ENCODE data around the gene IL11.
A peak's percentile ranks its signal among the peaks of the same experiment; 100 is the strongest.
"Not testable (repeated sequence)": the region's sequence is repeated elsewhere in the genome, so short reads cannot be mapped to it uniquely, and the experiment has no call there.

The IL11 gene

DNA sequence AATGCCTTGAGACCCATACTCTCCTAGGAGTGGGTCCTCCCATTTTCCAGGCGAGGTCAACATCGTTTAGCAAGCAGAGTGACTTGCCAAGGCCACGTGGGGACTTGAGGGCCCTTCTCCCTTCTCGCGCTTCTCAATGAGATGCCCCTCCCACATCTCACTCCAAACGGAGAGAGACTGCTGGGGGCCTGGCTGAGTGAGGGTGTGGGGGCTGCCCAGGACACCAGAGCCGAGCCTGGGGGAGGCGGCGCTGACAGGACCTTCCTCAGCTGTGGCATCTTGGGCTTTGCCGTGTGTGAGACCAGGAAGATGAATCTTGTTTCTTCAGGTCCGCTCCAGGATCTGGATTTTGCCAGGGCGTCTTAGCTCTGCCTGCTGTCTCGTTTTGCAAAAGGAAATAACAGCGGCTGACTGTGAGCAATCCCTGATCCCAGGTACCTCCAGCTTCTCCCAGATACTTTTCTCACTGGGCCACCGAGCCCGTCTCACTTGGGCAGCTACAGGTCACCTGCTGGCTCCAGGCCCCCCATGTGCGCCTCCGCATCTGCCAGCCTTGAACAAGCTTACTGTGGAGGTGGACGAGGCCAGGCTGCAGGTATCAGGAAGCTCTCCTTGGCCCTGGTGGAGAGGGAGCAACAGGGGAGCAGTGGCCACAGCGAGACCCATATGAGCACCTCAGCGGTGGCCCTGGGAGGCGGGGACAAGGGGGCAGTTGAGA is 21.8 kb downstream of the IL11 start:
- no peak for DNase-seq

DNA sequence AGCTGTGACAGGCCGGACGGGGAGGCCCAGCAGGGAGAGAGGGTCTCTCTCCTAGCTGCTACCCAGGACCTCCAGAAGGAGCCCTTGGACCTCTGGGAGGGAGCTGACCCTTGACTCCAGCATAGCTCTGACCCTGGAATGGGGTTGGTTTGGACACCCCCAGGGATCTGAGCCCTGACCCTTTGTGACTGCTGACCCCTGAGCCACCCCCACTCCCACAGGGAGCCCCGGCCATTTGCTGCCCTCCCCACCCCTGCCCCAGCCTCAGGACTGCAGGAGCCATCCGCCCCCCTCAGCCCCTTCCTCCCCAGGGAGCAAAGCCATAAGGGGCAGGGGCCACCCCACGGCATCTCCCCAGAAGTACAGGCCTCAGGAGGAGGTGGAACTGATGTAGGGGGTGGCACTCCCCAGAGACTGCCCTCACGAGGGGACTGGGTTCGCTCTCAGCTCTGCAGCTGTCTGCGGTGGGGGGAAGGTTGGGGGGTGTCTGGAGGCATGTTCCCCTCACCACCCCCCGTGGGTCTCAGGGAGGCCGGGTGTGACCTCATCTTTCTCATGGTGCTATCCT is 22.7 kb downstream of the IL11 start:
- DNase-seq, result no peak

DNA sequence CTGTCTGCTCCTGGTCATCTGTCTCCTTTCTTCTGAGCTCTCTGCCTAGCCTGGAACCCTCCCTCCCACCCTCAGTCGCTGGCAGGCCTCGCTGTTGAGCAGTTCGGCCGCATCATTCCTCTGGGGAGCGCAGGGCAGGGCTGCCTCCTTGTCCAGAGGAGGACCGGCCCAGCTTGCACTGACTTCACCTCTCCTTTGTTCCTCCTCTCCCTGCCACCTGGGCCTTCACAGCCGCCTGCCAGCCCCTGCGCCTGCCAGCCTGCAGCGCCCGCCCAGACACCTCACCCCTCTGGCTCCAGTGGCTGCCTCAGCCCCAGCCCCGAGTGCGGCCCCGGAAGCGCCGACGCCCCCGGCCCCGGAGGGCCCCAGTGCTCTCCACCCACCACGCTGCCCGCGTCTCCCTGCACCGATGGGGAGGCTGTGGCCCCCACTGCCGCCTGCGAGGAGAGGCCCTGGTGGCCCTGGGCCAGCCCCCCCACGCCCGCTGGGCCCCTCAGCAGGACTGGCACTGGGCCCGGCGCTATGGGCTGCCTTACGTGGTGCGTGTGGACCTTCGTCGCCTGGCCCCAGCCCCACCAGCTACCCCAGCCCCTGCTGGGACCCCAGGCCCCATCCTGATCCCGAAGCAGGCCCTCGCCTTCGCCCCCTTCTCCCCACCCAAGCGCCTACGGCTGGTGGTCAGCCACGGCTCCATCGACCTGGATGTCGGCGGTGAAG is 23.4 kb downstream of the IL11 start:
- no peak for DNase-seq

DNA sequence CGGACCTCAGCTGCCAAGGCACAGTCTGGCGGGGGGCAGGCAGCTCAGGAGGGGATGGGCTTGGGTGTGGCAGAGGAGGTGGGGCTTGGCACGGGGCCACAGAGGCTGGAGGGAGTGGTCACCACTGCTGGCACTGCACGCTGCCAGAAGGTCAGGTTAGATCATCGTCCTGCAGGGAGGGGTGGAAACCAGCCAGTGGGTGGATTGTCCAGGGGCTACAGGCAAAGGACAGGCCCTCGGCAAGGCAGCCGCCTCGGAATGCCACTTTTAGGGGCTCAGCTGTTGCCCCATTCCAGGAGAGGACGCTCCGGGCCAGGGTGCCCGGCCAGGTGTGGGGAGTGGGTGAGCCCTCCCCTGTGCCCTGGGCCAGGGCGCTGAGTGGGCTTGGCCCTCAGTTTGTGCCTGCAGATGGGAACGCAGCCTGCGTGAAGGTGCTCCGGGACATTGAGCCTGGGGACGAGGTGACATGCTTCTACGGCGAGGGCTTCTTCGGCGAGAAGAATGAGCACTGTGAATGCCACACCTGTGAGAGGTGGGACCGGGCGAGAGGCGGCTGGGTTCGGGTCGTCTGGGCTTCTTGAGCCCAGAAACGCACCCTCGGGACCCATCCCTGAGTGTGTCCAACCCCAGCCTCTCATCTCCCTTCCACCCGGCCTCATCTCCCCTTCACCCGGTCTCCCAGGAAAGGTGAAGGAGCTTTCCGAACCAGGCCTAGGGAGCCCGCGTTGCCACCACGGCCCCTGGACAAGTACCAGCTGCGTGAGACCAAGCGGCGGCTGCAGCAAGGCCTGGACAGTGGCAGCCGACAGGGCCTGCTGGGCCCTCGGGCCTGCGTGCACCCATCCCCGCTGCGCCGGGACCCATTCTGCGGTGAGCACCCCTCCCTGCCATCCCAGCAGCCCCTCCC is 24.2 kb downstream of the IL11 start:
- no peak for DNase-seq

DNA sequence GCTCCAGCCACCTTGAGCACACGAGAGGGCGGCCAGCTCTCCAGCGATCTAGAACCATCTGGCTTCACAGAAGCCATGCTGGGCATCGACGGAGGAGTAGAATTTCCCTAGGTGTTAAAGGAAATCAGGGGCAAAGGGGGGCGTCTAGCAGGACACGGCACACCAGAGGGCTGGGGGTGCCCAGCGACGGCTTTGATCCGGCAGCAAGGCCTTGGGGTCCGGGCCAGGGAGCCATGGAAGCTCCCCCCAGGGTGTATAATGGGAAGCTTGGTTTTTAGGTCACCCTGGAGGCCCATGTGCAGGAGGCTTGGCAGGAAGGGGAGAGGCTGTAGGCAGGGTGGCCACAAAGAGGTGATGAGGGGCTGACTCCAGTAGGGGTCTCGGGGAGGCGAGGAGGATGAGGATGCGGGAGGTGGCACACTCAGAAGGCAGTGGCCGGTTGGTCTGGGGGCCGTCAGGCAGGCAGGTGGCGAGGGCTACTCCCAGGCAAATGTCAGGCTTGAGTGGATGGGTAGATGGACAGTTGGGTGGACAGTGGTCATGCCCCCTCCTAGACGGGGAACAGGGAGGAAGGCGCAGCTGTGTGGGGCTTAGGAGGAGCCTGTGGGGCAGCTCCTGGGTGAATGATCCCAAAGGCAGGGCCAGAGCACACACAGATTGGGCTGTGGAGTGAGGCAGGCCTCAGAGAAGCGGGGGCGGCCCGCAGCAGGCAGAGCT is 25.0 kb downstream of the IL11 start:
- no peak for DNase-seq

DNA sequence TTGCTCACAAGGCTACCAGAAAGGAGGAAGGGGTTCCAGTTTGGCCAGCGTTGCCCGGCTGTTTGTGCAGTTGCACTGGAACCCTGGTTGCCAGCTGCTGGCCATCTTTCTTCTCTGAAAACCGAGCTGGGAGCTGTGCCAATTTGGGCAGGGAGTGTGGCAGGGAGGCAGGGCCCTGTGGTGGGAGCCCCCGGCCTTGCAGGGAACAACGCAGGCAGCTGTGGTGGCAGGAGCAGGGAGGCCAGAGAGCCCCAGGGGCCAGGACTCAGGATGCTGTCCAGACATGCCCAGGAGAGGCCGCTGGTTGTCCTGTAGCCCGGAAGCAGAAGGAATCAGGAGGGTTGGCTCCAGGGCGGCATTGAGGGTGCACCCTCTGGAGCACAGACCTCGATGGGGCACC is 25.8 kb downstream of the IL11 start:
- peak; percentile 73 for DNase-seq

DNA sequence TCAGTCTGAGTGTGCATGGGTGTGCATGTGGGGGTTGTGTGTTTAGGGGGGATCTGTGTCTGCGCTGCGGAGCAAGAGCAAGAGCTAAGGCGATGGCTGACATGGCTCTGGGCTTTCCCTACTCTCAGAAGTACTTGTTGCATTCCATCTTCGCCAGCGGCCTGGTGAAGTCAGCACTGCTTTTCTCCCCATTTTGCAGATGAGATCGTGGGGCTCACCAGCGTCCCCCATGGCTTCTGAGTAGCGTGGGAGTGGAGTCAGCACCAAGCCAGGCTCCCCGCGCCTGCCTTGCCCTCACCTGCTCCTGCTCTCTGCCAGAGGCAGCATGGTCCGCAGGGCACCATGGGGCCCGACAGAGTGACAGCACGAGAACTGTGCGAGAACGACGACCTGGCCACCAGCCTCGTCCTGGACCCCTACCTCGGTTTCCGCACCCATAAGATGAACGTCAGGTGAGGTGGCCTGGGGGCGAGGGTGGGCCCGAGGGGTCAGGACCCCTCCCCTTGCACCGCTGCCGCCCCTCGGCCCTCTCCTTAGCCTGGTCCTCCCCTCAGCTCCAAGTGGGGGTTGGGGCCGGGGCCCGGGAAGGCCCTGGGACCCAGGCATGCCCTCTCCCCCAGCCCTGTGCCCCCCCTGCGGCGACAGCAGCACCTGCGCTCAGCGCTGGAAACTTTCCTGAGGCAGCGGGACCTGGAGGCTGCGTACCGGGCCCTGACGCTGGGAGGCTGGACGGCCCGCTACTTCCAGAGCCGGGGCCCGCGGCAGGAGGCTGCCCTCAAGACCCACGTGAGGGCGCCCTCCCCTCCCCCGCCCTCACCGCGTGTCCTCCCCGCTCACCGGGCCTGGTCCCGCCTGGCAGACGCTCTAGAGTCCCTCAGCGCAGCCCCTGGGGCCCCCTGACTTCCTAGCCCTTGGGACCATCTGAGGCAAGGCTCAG is 28.4 kb downstream of the IL11 start:
- no peak for DNase-seq

DNA sequence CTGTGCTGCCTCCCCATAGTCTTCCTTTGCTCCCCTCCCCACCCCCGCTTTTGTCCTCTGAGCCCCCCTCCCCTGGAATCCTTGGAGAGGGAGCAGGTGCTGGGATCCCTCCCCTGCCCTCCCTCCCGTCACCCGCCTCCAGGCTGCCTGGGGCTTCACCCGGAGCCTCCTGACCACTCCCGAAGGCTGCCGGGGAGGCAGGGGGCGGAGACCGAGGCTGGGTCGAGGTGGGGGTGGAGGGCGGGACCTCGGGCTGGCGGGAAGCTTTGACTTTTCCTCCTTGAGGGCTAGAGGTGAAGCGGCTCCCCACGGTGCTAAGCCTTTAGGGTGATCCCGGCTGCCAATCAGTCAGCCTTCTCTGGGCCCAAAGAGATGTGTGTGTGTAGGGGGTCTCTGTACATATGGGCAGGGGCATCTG is 29.1 kb downstream of the IL11 start:
- peak; percentile 28 for DNase-seq

DNA sequence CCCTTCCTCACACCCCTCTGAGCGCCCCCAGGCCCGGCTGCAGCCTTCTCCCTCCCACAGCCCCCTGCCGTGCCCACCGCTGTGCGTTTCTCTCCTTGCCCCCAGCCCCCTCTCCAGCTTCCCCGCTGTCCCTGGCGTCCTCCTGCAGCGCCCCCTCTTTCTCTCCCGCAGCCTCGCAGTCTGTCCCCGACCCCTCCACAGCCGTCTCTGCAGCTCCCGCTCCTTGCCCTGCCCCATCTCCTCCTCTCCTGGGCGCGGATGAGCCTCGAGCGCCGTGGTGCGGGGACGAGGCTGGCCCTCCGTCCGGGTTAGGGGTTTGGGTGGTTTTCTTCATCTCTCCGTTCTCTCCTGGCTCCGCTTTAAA is 29.5 kb downstream of the IL11 start:
- DNase-seq, result no peak

DNA sequence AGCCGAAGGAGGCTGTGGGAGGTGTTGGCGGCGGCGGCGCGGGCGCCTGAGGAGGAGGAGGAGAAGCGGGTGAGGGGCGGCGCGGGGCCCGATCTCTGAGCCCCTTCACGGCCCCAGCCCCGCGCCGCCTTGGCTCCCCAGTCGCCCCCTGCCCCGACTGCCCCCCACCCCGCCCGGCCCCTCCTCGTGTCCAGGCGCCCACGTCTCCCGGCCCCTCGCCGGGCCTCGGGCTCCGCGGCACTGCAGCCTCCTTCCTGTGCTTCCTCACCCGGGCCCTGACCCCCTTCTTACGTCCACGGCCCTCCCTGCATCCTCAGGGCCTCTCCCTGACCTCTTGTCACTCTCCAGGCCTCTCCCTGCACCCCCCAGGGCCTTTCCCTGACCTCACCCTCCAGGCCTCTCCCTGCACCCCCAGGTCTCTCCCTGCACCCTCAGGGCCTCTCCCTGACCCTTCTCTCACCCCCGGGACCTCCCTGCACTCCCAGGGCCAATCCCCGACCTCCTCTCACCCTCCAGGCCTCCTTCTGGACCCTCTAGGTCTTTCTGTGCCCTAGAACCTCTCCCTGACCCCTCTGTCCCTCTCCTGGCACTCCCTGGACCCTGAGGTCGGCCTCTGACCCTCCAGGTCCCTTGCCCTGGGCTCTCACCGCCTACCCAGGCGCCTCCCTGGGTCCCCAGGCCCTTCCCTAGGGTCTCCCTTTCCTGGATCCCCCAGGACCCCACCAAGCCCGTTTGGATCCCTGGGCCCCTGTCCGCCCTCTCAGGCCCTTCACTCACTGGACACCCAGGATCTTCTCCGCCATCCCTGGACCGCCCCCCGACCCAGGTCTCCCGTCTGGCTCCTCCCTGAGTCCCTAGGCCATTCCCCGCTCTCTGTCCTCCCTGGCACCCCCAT is 30.1 kb downstream of the IL11 start:
- no peak for DNase-seq

DNA sequence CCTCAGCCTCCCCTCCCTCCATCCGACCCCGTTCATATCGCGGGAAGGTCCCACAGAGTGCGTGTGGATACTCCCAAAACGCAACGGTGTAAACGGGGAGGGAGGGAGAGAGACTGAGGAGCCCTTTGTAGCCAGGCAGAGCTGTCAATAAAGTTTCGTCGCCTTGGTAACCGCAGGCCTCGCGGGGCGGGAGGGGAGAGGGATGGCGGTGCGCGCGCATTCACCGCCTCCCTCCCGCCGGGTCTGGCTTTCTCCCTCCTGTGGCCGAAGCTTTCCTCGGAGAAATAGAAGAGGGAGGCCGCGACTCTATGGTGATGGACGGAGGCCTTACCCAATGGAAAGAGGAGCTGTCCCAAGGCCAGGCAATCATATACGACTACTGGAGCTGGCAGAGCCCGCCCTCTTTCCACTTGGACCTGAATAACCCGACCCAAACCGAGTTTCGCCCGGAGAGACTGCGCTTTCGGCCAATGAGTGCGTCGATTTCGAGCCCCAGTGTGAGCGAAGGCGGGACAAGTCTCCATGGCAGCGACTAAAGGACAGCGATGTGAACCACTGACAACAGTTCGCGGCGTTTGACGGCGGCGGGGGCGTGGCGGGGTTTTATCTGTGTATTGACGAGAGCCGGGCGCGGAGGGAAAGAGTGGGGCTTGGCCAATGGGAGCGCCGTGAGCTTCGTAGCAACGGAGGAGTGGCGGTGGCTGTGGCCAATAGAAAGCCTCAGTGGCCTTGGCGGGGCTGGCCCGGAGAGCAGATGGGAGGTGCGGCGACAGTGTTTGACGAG is 31.0 kb downstream of the IL11 start, which contains the start of gene KMT5C:
KMT5C (plus strand) TSS at position 772 of the 784 bp plus-strand sequence. CDS start 2,061 bp downstream, outside the sequence.
- DNase-seq, result peak; percentile 99

DNA sequence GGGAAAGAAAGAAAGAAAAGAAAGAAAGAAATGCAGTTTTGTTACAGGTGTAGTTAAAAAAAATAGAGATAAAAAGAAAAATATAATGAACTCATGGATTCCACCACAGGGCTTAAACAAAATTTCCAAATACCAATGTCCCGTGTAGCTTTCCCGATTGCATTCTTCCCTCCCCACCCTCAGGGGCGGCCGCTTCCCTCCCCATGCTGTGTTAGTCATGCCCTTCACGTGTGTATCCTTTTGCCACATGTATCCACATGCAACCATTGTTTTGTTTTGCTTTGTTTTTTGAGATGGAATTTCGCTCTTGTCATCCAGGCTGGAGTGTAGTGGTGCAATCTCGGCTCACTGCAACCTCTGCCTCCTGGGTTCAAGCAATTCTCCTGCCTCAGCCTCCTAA is 34.2 kb downstream of the IL11 start:
- DNase-seq, result no peak

DNA sequence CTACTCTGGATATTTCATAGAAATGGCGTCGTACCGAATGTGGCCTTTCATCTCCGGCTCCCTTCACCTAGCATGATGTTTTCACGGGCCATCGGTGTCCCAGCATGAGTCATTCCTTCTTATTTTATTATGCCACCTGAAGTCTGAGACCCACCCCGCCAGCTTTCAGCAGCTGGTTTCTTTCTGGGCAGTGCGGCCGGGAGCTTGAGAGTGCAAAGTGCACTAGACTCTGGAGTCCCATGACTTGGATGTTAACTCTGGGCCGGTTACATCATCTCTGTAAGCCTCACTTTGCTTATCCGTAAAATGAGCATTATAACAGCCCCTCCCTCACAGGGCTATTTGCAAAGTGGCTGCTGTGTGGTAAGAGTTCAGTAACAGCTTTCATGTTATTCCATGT is 36.4 kb downstream of the IL11 start:
- DNase-seq, result no peak

DNA sequence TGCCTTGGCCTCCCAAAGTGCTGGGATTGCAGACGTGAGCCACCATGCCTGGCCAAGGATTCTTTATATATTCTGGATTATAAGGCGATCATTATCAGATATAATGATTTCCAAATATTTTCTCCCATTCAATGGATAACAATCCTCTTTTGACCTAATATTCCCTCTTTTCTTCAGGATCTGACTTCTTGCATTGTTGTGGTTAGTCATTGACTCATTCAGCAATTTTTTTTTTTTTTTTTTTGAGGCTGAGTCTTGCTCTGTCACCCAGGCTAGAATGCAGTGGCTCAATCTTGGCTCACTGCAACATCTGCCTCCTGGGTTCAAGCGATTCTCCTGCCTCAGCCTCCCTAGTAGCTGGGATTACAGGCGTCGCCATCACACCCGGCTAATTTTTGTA is 40.5 kb downstream of the IL11 start:
- not testable (repeated sequence) for DNase-seq

DNA sequence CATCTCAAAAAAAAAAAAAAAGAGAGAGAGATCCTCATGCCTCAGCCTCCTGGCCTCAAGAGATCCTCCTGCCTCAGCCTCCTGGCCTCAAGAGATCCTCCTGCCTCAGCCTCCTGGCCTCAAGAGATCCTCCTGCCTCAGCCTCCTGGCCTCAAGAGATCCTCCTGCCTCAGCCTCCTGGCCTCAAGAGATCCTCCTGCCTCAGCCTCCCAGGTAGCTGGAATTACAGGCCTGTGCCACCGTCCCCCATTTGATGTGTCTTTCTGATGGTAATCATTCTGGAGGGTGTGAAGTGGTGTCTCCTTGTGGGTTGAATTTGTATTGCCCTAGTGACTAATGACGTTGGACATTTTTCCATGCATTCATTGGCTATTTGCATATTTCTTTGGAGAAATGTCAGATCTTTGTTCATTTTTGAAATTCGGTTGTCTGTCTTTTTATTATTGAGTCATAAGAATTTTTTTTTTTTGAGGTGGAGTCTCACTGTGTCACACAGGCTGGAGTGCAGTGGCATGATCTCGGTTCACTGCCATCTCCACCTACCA is 41.4 kb downstream of the IL11 start:
- not testable (repeated sequence) for DNase-seq

DNA sequence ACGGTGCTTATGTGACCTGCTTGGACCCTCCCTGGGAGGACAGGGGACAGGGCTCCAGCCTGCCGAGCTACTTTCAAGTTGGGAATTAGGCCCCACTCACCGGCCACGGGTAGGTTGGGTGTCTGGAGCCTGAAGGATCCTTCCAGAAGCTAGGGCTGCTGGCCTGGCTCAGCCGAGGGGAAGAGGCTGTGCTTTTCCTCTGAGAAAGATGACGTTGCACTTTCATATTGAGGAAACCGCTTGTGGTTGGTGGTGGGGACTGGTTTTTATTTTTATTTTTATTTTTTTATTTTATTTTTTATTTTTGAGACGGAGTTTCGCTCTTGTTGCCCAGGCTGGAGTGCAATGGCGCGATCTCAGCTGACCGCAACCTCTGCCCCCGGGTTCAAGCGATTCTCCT is 45.1 kb downstream of the IL11 start, which contains the start of gene TMEM150B:
TMEM150B (minus strand) TSS at position 170 of the 400 bp plus-strand sequence. CDS start 4,305 bp downstream, outside the sequence.
- DNase-seq, result no peak

DNA sequence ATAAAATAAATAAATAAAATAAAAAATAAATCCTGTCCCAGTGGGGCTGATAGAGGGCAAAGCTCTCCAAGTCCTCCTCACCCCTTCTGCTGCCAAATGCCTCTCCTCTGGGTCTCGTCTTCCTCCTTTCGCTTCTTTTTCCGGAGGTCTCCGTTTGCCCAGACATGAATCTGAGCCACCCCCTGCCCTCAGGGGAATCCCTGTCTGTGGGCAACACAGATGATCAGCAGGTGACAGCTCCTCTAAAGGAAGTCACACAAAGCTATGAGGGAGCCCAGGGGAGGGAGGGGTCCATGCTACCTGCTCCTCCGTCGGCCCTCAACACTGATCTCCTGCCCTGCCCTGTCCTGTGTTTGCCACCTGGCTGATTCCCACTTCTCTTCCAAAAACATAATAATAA is 45.6 kb downstream of the IL11 start:
- no peak for DNase-seq

DNA sequence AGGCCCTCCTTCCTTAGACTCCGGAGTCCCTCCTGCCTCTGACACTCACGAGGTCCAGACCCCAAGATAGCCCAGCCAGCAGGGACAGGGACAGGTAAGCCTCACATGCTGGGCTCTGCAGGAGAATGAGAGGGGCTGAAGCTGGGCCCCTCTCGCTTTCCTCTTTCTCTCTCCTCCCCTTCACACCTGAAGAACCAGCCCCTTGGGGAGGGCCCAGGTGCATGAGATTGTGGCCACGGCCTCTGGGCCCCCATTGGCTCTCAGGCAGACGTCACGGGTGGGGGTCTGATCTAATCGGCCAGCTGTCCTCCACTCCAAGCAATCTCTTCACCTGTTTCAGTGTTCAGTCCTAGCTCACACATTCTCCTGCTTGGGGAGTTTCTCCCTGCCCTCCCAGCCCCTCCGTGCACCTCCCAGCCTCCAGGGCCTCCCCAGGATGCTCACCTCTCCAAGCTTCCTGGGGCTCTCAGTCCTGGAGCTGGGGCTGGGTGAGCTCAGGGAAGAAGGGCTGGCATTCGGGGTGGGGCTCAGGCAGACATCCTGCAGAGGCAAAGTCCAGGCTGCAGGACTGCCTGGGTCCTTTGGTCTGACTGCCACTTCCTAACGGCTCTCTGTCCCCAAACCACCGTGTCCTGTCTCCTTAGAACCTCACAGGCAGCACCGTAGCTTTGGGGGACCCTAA is 47.9 kb downstream of the IL11 start:
- no peak for DNase-seq

All from SHP77 treated with DMSO at 0.1 percent for 48 hours (cell line).